HCT116 (cell line): Measurements from ENCODE around the gene CALHM4. TPM values are rescaled to one million over a fixed set of nuclear protein-coding genes. Genes with fewer than 3 reads are reported as not detected.

Experiments
- ATAC-seq: fragments of 200-7000 bp; cut with Tn5 transposase; 2 replicates; pipeline ENCODE4 v1.9.1; 2020; ENCODE audit warnings: mild to moderate bottlenecking, moderate library complexity
- BruUV-seq: library from RNA; stranded (reverse); fragments of 400-500 nt; replicated peaks from 2 replicates; lab custom pipeline; 2021; lab: Mats Ljungman, UMichigan
- CTCF ChIA-PET: fragments of 300-600 bp; sonication (Branson Sonifier 250); formaldehyde crosslinking; loops from one replicate; lab custom pipeline; 2021; ENCODE audit warnings: antibody characterized with exemption; lab: Charles Lee
- POLR2A ChIA-PET: fragments of 300-600, 350-600 bp; sonication (Branson Sonifier 250); formaldehyde crosslinking; loops from one replicate; lab custom pipeline; 2021; ENCODE audit warnings: antibody characterized with exemption; lab: Charles Lee
- RAD21 ChIA-PET, 2 experiments: fragments of 300-600 bp; sonication (Branson Sonifier 250); formaldehyde crosslinking; loops; one replicate each; lab custom pipeline; 2023; ENCODE audit warnings: low total read pairs in 2 of 2; ENCODE audit not compliant: uncharacterized antibody in 2 of 2, unreplicated experiment in 2 of 2, low non-redundant PET in 1 of 2; lab: Charles Lee
- DNase-seq: peaks from one replicate; pipeline ENCODE4 v3.0.0-alpha.2; 2010; ENCODE audit warnings: low read depth, low spot score
- H2AFZ ChIP-seq: fragments of 200-600 bp; shearing (Covaris generic), sonication (generic); 2 replicates; pipeline ENCODE4 v1.6.1; 2017; ENCODE audit warnings: low read depth, mixed run types, mixed read lengths, antibody characterized with exemption, low read length; ENCODE audit not compliant: poor library complexity, severe bottlenecking
- H3K27ac ChIP-seq: 2 replicates; pipeline ENCODE4 v1.5.1; 2012; ENCODE audit warnings: low read depth, low read length
- H3K27me3 ChIP-seq: fragments of 200-600 bp; sonication (generic); 2 replicates; pipeline ENCODE4 v1.6.1; 2016; ENCODE audit warnings: mixed run types, low read length, mixed read lengths; ENCODE audit not compliant: insufficient read depth
- H3K36me3 ChIP-seq, 2 experiments: fragments of 200-500 bp in 1 of 2; fragments of 200-600 bp in 1 of 2; sonication (Bioruptor generic) in 1 of 2; sonication (generic) in 1 of 2; 2 replicates each; pipeline versions ENCODE4 v1.5.1 to v1.6.1; 2014 to 2016; ENCODE audit warnings: low read length in 2 of 2, inconsistent platforms in 1 of 2, mixed read lengths in 1 of 2, mixed run types in 1 of 2; ENCODE audit not compliant: insufficient read depth in 2 of 2, control insufficient read depth in 1 of 2
- H3K4me1 ChIP-seq, 2 experiments: fragments of 200-600 bp in 1 of 2; sonication (generic) in 1 of 2; 2 replicates each; pipeline versions ENCODE4 v1.5.1 to v1.6.1; 2012 to 2017; ENCODE audit warnings: low read length in 2 of 2, inconsistent platforms in 1 of 2, mild to moderate bottlenecking in 1 of 2, mixed read lengths in 1 of 2, mixed run types in 1 of 2, moderate library complexity in 1 of 2; ENCODE audit not compliant: insufficient read depth in 2 of 2, control insufficient read depth in 1 of 2
- H3K4me2 ChIP-seq: fragments of 200-600 bp; sonication (generic); 2 replicates; pipeline ENCODE4 v1.6.1; 2017; ENCODE audit warnings: mixed run types, low read length, mixed read lengths
- H3K4me3 ChIP-seq, 2 experiments: fragments of 200-600 bp in 1 of 2; sonication (generic) in 1 of 2; replicated peaks in 1 of 2; 2 replicates each; pipeline ENCODE4 v1.5.1; 2011 to 2016; ENCODE audit warnings: low read length in 2 of 2, control low read depth in 1 of 2, low read depth in 1 of 2, mild to moderate bottlenecking in 1 of 2, mixed read lengths in 1 of 2, mixed run types in 1 of 2
- H3K79me2 ChIP-seq: fragments of 200-600 bp; sonication (generic); 2 replicates; pipeline ENCODE4 v1.6.1; 2017; ENCODE audit warnings: mild to moderate bottlenecking, mixed run types, low read length, moderate library complexity, mixed read lengths; ENCODE audit not compliant: insufficient read depth
- H3K9ac ChIP-seq: fragments of 200-600 bp; sonication (generic); 2 replicates; pipeline ENCODE4 v1.6.1; 2016; ENCODE audit warnings: low read length, mixed read lengths
- H3K9me2 ChIP-seq: fragments of 200-600 bp; sonication (generic), shearing (Covaris generic); 2 replicates; pipeline ENCODE4 v1.6.1; 2017; ENCODE audit warnings: mixed run types, mild to moderate bottlenecking, moderate library complexity; ENCODE audit not compliant: insufficient read depth
- H3K9me3 ChIP-seq, 2 experiments: fragments of 200-500 bp in 1 of 2; fragments of 200-600 bp in 1 of 2; sonication (Bioruptor generic) in 1 of 2; sonication (generic) in 1 of 2; 2 replicates each; pipeline ENCODE4 v1.6.1; 2014 to 2017; ENCODE audit warnings: low read length in 2 of 2, mixed read lengths in 2 of 2, inconsistent platforms in 1 of 2, low read depth in 1 of 2, mild to moderate bottlenecking in 1 of 2, mixed run types in 1 of 2, moderate library complexity in 1 of 2; ENCODE audit not compliant: control insufficient read depth in 1 of 2, insufficient read depth in 1 of 2
- H4K20me1 ChIP-seq: fragments of 200-600 bp; sonication (generic), shearing (Covaris generic); 2 replicates; pipeline ENCODE4 v1.6.1; 2017; ENCODE audit warnings: mixed run types, mild to moderate bottlenecking, moderate library complexity; ENCODE audit not compliant: insufficient read depth
- CBX3 ChIP-seq: IDR thresholded peaks from 2 replicates; pipeline ENCODE4 v1.6.1; 2012; ENCODE audit warnings: low read depth
- CEBPB ChIP-seq: IDR thresholded peaks from 2 replicates; pipeline ENCODE4 v1.6.1; 2012; ENCODE audit warnings: low read depth
- EGR1 ChIP-seq: IDR thresholded peaks from 2 replicates; pipeline ENCODE4 v1.6.1; 2012; ENCODE audit warnings: low read depth
- ELF1 ChIP-seq: IDR thresholded peaks from 2 replicates; pipeline ENCODE4 v1.6.1; 2012; ENCODE audit warnings: low read depth, borderline replicate concordance
- EZH2 ChIP-seq: fragments of 200-600 bp; sonication (generic); IDR thresholded peaks from 2 replicates; pipeline ENCODE4 v1.6.1; 2017; ENCODE audit warnings: antibody characterized with exemption, mixed run types
- EZH2phosphoT487 ChIP-seq: fragments of 200-600 bp; IDR thresholded peaks from 2 replicates; pipeline ENCODE4 v1.6.1; 2018; ENCODE audit warnings: antibody characterized with exemption, borderline replicate concordance
- JUND ChIP-seq: IDR thresholded peaks from 2 replicates; pipeline ENCODE4 v1.6.1; 2012
- POLR2A ChIP-seq: IDR thresholded peaks from 2 replicates; pipeline ENCODE4 v1.7.0; 2011; ENCODE audit warnings: borderline replicate concordance; ENCODE audit not compliant: insufficient read depth, insufficient read length; ENCODE audit errors: extremely low read depth
- POLR2AphosphoS5 ChIP-seq: IDR thresholded peaks from 2 replicates; pipeline ENCODE4 v1.6.1; 2011; ENCODE audit warnings: mild to moderate bottlenecking, low read depth, low read length, moderate library complexity
- RAD21 ChIP-seq: IDR thresholded peaks from 2 replicates; pipeline ENCODE4 v1.6.1; 2012; ENCODE audit warnings: low read depth, mild to moderate bottlenecking
- REST ChIP-seq: IDR thresholded peaks from 2 replicates; pipeline ENCODE4 v1.6.1; 2012; ENCODE audit warnings: low read depth
- SP1 ChIP-seq: IDR thresholded peaks from 2 replicates; pipeline ENCODE4 v1.6.1; 2012; ENCODE audit warnings: low read depth
- SRF ChIP-seq: IDR thresholded peaks from 2 replicates; pipeline ENCODE4 v1.6.1; 2012; ENCODE audit warnings: low read depth
- TCF7L2 ChIP-seq: IDR thresholded peaks from 2 replicates; pipeline ENCODE4 v1.7.0; 2011; ENCODE audit warnings: borderline replicate concordance, inconsistent platforms; ENCODE audit not compliant: insufficient read depth, insufficient read length; ENCODE audit errors: extremely low read depth
- YY1 ChIP-seq: IDR thresholded peaks from 2 replicates; pipeline ENCODE4 v1.6.1; 2011; ENCODE audit warnings: low read length, low read depth, moderate library complexity, mild to moderate bottlenecking; ENCODE audit not compliant: insufficient replicate concordance; ENCODE audit errors: extremely low read depth
- ZBTB33 ChIP-seq: IDR thresholded peaks from 2 replicates; pipeline ENCODE4 v1.6.1; 2011; ENCODE audit warnings: mild to moderate bottlenecking, low read length, moderate library complexity; ENCODE audit not compliant: insufficient replicate concordance; ENCODE audit errors: extremely low read depth
- intact Hi-C: fragments of 100-400 bp; cut with micrococcal nuclease; formaldehyde crosslinking; loops from 2 replicates; pipeline ENCODE4 v1.10.0; 2022
- total RNA-seq: library from RNA; stranded (reverse); gene quantifications from one replicate; pipeline ENCODE4 v1.2.1, GENCODE V29; 2021; ENCODE audit not compliant: unreplicated experiment
- TF ChIP-seq, protein P1 (sequence below), 3 experiments: fragments of 200-600 bp in 1 of 3; sonication (generic) in 1 of 3; IDR thresholded peaks in 2 of 3; conservative IDR thresholded peaks in 1 of 3; 2 replicates each; pipeline ENCODE4 v1.5.1; 2012 to 2017; ENCODE audit warnings: low read depth in 2 of 3, low read length in 2 of 3, antibody characterized with exemption in 1 of 3, borderline replicate concordance in 1 of 3, control low read depth in 1 of 3, mild to moderate bottlenecking in 1 of 3, mixed read lengths in 1 of 3, mixed run types in 1 of 3, moderate library complexity in 1 of 3; ENCODE audit not compliant: insufficient read depth in 1 of 3

Gene CALHM4
- total RNA-seq, 1 experiment from 2014 or later = not detected

DNA sequence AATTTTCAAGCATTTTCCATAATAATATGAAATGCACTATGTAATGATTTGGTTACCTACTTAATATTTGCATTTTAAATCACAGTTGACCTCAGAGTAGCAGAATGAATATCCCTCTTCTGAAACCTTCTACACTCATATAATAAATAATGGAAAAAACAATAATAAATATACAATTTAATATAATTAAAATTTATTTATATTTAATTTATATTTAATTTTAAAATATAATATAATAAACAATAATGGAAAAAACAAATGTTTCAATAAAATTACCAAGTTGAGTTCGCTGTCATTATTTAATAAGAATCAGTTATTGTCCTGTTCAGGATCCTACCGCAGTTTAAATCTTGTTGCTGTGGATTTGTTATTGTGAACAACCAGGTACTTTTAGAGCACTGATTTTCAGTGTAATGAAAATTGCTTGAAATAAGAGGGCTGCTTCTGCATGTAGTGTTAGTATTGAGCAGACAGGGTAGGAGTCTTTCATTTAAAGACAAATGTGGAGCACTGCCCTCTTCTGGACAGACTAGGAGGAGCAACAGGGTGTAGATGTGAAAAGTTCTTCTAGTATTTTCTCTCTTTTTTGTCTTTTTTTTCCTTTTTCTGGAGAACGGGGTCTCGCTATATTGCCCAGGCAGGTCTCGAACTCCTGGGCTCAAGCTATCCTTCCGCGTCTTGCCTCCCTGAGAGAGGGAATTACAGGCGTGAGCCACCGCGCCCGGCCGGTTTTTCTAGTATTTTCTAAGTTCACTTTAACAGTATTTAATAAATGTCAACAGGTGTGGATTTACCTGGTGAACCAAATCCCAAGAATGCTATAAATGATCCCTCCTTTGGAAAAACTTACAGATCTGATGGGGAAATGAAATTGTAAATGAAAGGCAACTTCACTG, 21.6 kb upstream of the CALHM4 start:
- no peaks in the 10 kb centered on the region for H3K27me3 ChIP-seq
- BruUV-seq = no TSS peak
- no peak overlapping the region for H3K4me3 ChIP-seq
- no peaks in the 10 kb centered on the region for H3K9me3 ChIP-seq
- H3K4me1 ChIP-seq = peaks cover 3 to 17% of the 10 kb centered on the region in 2 experiments; a peak in 3 of 4 replicates
- H3K36me3 ChIP-seq = no peaks in the 10 kb centered on the region
- DNase-seq (peak; percentile 60), ATAC-seq (peak; percentile 81)
- H3K9ac ChIP-seq = no peak overlapping the region
- H4K20me1 ChIP-seq = no peaks in the 10 kb centered on the region
- H3K79me2 ChIP-seq = no peaks in the 10 kb centered on the region
- no peak overlapping the region for H3K4me2 ChIP-seq
- no peaks in the 10 kb centered on the region for H3K9me2 ChIP-seq
- ChIA-PET POLR2A (no interaction called here), RAD21 (no interaction called here), CTCF (interaction anchor here (3.8 kb wide), 1 partner anchor 263 kb away, joined by 19 read pairs; no protein-coding TSS in a partner anchor)
- H3K27ac ChIP-seq = no peak overlapping the region
- TF ChIP-seq ZBTB33 (no peak), RAD21 (peak; percentile 75), CBX3 (no peak), POLR2A (no peak), SRF (no peak), EZH2phosphoT487 (no peak), TCF7L2 (no peak), SP1 (no peak), ELF1 (no peak), POLR2AphosphoS5 (no peak), REST (no peak), YY1 (no peak), EZH2 (no peak), JUND (no peak), EGR1 (no peak), CEBPB (no peak)
- TF ChIP-seq, protein P1, sequence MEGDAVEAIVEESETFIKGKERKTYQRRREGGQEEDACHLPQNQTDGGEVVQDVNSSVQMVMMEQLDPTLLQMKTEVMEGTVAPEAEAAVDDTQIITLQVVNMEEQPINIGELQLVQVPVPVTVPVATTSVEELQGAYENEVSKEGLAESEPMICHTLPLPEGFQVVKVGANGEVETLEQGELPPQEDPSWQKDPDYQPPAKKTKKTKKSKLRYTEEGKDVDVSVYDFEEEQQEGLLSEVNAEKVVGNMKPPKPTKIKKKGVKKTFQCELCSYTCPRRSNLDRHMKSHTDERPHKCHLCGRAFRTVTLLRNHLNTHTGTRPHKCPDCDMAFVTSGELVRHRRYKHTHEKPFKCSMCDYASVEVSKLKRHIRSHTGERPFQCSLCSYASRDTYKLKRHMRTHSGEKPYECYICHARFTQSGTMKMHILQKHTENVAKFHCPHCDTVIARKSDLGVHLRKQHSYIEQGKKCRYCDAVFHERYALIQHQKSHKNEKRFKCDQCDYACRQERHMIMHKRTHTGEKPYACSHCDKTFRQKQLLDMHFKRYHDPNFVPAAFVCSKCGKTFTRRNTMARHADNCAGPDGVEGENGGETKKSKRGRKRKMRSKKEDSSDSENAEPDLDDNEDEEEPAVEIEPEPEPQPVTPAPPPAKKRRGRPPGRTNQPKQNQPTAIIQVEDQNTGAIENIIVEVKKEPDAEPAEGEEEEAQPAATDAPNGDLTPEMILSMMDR (IDR thresholded peaks at IDR 0.05 in 2 of 3, conservative IDR thresholded peaks at IDR 0.05 in 1 of 3; ENCODE audit: borderline replicate concordance in 1 of 3, insufficient read depth in 1 of 3, low read depth in 2 of 3, low read length in 2 of 3) = peak; percentile 66 to 86 (median 78)
- H2AFZ ChIP-seq = no peak overlapping the region
- intact Hi-C loops = loop anchor here (1.0 to 5.0 kb wide), 2 partner anchors 245 to 265 kb away; no protein-coding TSS in a partner anchor
